ENCODE results near the gene DIPK2B. TPM values are rescaled to one million over a fixed set of nuclear protein-coding genes. Genes with fewer than 3 reads are reported as not detected.

The DIPK2B gene
- total and polyA plus RNA-seq, 9 of the 15 experiments (the other 6 are each of a cell fraction or from before 2014, with no cell fraction given), result not detected

- Histone ChIP-seq H3K9me1 (ENCODE audit: control insufficient read depth, insufficient read depth, low read length) (peaks cover 3% of the 10 kb centered on the region), H3K27me3 (ENCODE audit: control insufficient read depth in 2 of 2, insufficient read depth in 2 of 2, low read length in 2 of 2) (no peaks in the 10 kb centered on the region), H3K9me3 (replicated peaks; ENCODE audit: control insufficient read depth, insufficient read depth, low read depth, low read length) (no peaks in the 10 kb centered on the region), H3K4me2 (ENCODE audit: insufficient read depth, low read length) (no peak overlapping the region), H3K36me3 (ENCODE audit: control insufficient read depth, insufficient read depth, low read length) (no peaks in the 10 kb centered on the region), H3K79me2 (ENCODE audit: control insufficient read depth, insufficient read depth, low read length) (no peaks in the 10 kb centered on the region), H3K4me3 (no peak overlapping the region), H3K27ac (ENCODE audit: extremely low read depth, low read depth, low read length) (no peak overlapping the region), H4K20me1 (replicated peaks; ENCODE audit: control insufficient read depth, insufficient read depth, low read length) (no peaks in the 10 kb centered on the region), H3K9ac (ENCODE audit: insufficient read depth in 1 of 2, low read depth in 2 of 2, low read length in 2 of 2) (no peak overlapping the region), H3K4me1 (replicated peaks in 1 of 2; ENCODE audit: control insufficient read depth in 2 of 2, insufficient read depth in 2 of 2, low read length in 2 of 2) (no peaks in the 10 kb centered on the region), H2AFZ (ENCODE audit: low read depth, low read length) (no peak overlapping the region)
- intact Hi-C loops (cut with micrococcal nuclease), result no loop called here
- ATAC-seq (no peak), DNase-seq (ENCODE audit: extremely low read depth in 1 of 4, low spot score in 3 of 4) (no peak), FAIRE-seq (no peak)
- CTCF ChIA-PET (ENCODE audit: low intra/inter-chr PET ratio), result no interaction called here
- in situ Hi-C loops (cut with MboI), result no loop called here
- WGBS (ENCODE audit: insufficient coverage, low coverage, missing lambda C conversion rate), result 54% methylated on average over 4 of the region's 4 CpGs
- POLR2A ChIA-PET, result no interaction called here
- BruUV-seq (replicated peaks), result no TSS peak
- no peak for TF ChIP-seq HDAC1 (IDR thresholded peaks at IDR 0.05)
- no peak for TF ChIP-seq ZNF511 (CRISPR knock-in tag; IDR thresholded peaks at IDR 0.05)
- TF ChIP-seq DACH1 (IDR thresholded peaks at IDR 0.05; ENCODE audit: partially characterized antibody), result peak; percentile 82
- TF ChIP-seq ZNF318 (IDR thresholded peaks at IDR 0.05; ENCODE audit: borderline replicate concordance in 1 of 2, low read depth in 1 of 2), result no peak
- TF ChIP-seq PCBP1 (IDR thresholded peaks at IDR 0.05; ENCODE audit: low read depth, low read length, poor library complexity, severe bottlenecking), result no peak
- no peak for TF ChIP-seq MTF1 (CRISPR knock-in tag; IDR thresholded peaks at IDR 0.05; ENCODE audit: borderline replicate concordance)
- 0 out of 2 replicates have a peak, but pooled peaks have one; percentile 27 for TF ChIP-seq MTA1 (IDR thresholded peaks at IDR 0.05; ENCODE audit: borderline replicate concordance)
- TF ChIP-seq ZKSCAN8 (CRISPR knock-in tag; IDR thresholded peaks at IDR 0.05), result no peak
- no peak for TF ChIP-seq CBX2 (IDR thresholded peaks at IDR 0.05; ENCODE audit: insufficient read depth, low read length, poor library complexity, severe bottlenecking)
These were observed 46.7 kb downstream of the DIPK2B start for GRCh38 chrX:45154033-45154360.
